ENCODE data around the gene GNPNAT1. TPM values are rescaled to one million over a fixed set of nuclear protein-coding genes. Genes with fewer than 3 reads are reported as not detected.

GNPNAT1 gene
- total RNA-seq, 1 donor from 2014 or later, result 11.5 TPM

GRCh38 chr14:52783206-52783605, 8.2 kb downstream of the GNPNAT1 start:
- no peaks in the 10 kb centered on the region for H3K9me3 ChIP-seq
- no peaks in the 10 kb centered on the region for H3K27me3 ChIP-seq
- no peak overlapping the region for H3K27ac ChIP-seq
- H3K36me3 ChIP-seq, result peaks cover 0 to under 1% of the 10 kb centered on the region in 2 donors
- H3K4me3 ChIP-seq, result no peak overlapping the region
- H3K4me1 ChIP-seq, result peaks cover 5% of the 10 kb centered on the region
- TF ChIP-seq CTCF (IDR thresholded peaks at IDR 0.05) (no peak), POLR2A (IDR thresholded peaks at IDR 0.05) (no peak), POLR2AphosphoS5 (IDR thresholded peaks at IDR 0.05; ENCODE audit: insufficient read depth in 1 of 2, low read depth in 1 of 2) (no peak)
- DNase-seq (ENCODE audit: extremely low spot score in 2 of 2), result no peak
- intact Hi-C loops (cut with DNase I), result no loop called here

- no peaks in the 10 kb centered on the region for H3K4me1 ChIP-seq
- TF ChIP-seq POLR2AphosphoS5 (IDR thresholded peaks at IDR 0.05; ENCODE audit: insufficient read depth in 1 of 2, low read depth in 1 of 2) (no peak), POLR2A (IDR thresholded peaks at IDR 0.05) (no peak), CTCF (IDR thresholded peaks at IDR 0.05) (no peak)
- H3K27me3 ChIP-seq, result no peaks in the 10 kb centered on the region
- intact Hi-C loops (cut with DNase I), result no loop called here
- no peak overlapping the region for H3K4me3 ChIP-seq
- no peak overlapping the region for H3K27ac ChIP-seq
- no peak for DNase-seq (ENCODE audit: extremely low spot score in 2 of 2)
- H3K36me3 ChIP-seq, result peaks cover 0 to 9% of the 10 kb centered on the region in 2 donors
- no peaks in the 10 kb centered on the region for H3K9me3 ChIP-seq
These were observed 9.8 kb downstream of the GNPNAT1 start for GRCh38 chr14:52781629-52782028.

- H3K36me3 ChIP-seq, result peaks cover 0 to 16% of the 10 kb centered on the region in 2 donors
- no peaks in the 10 kb centered on the region for H3K27me3 ChIP-seq
- TF ChIP-seq POLR2A (IDR thresholded peaks at IDR 0.05) (no peak), CTCF (IDR thresholded peaks at IDR 0.05) (no peak), POLR2AphosphoS5 (IDR thresholded peaks at IDR 0.05; ENCODE audit: insufficient read depth in 1 of 2, low read depth in 1 of 2) (no peak)
These were observed 10.5 kb downstream of the GNPNAT1 start for GRCh38 chr14:52780893-52781292.

GRCh38 chr14:52778702-52779101, 12.7 kb downstream of the GNPNAT1 start:
- no peaks in the 10 kb centered on the region for H3K4me1 ChIP-seq
- peaks cover 0 to 24% of the 10 kb centered on the region in 2 donors for H3K36me3 ChIP-seq
- no peaks in the 10 kb centered on the region for H3K27me3 ChIP-seq
- no peak for TF ChIP-seq POLR2A (IDR thresholded peaks at IDR 0.05)
- TF ChIP-seq CTCF (IDR thresholded peaks at IDR 0.05), result no peak
- TF ChIP-seq POLR2AphosphoS5 (IDR thresholded peaks at IDR 0.05; ENCODE audit: insufficient read depth in 1 of 2, low read depth in 1 of 2), result no peak
- no peak for DNase-seq (ENCODE audit: extremely low spot score in 2 of 2)
- H3K27ac ChIP-seq, result no peak overlapping the region
- H3K4me3 ChIP-seq, result no peak overlapping the region
- intact Hi-C loops (cut with DNase I), result no loop called here
- H3K9me3 ChIP-seq, result no peaks in the 10 kb centered on the region

More at GRCh38 chr14:52780893-52781292, 10.5 kb downstream of the GNPNAT1 start:
- Histone ChIP-seq H3K4me3 (no peak overlapping the region), H3K27ac (no peak overlapping the region), H3K4me1 (no peaks in the 10 kb centered on the region), H3K9me3 (no peaks in the 10 kb centered on the region)
- no peak for DNase-seq (ENCODE audit: extremely low spot score in 2 of 2)
- intact Hi-C loops (cut with DNase I), result no loop called here

GRCh38 chr14:52776816-52777215, 14.6 kb downstream of the GNPNAT1 start:
- TF ChIP-seq POLR2AphosphoS5 (IDR thresholded peaks at IDR 0.05; ENCODE audit: insufficient read depth in 1 of 2, low read depth in 1 of 2), result no peak
- no peak for TF ChIP-seq POLR2A (IDR thresholded peaks at IDR 0.05)
- TF ChIP-seq CTCF (IDR thresholded peaks at IDR 0.05), result no peak
- no peaks in the 10 kb centered on the region for H3K27me3 ChIP-seq
- H3K4me1 ChIP-seq, result no peaks in the 10 kb centered on the region
- no peak overlapping the region for H3K27ac ChIP-seq
- intact Hi-C loops (cut with DNase I), result no loop called here
- peaks cover 0 to 24% of the 10 kb centered on the region in 2 donors for H3K36me3 ChIP-seq
- DNase-seq (ENCODE audit: extremely low spot score in 2 of 2), result no peak
- H3K9me3 ChIP-seq, result no peaks in the 10 kb centered on the region
- H3K4me3 ChIP-seq, result no peak overlapping the region
